Stimulated activated CD4-positive, alpha-beta T cell treated with anti-CD3 and anti-CD28 coated beads, Interleukin-15, amount 100 ng/mL, for 1 hour (primary cell): ENCODE measurements around the gene PCK2.
"Not testable (repeated sequence)": the region's sequence is repeated elsewhere in the genome, so short reads cannot be mapped to it uniquely, and the experiment has no call there.

Experiments used
- DNase-seq, 2 donors: peaks; one replicate each; pipeline ENCODE4 v3.0.0-alpha.2; 2020; ENCODE audit warnings: low read depth in 1 of 2, low spot score in 1 of 2

Gene PCK2

DNA sequence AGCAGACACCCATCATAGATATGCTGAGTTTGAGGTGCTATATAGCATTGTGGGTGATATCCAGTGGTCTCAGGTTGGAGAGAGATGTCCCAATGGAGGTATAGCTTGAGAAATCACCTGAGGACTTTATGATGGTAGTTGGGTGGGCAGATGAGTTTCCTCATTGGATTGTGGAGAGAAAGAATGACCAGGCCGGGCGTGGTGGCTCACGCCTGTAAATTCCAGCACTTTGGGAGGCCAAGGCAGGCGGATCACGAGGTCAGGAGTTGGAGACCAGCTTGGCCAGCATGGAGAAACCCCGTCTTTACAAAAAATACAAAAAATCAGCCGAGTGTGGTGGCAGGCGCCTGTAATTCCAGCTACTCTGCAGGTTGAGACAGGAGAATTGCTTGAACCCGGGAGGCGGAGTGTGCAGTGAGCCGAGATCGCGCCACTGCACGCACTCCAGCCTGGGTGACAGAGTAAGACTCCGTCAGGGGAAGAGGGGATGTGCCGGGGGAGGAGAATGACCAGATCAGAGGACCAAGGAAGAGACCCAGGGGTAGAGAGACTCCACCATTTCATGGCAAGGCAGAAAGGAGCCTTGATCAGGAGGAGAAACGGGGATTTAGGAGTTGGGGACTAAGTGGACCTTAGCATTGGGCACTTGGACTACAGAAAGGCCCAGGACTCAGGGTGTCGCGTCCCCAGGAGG lies 757 bp upstream of the PCK2 start:
- no peak for DNase-seq

DNA sequence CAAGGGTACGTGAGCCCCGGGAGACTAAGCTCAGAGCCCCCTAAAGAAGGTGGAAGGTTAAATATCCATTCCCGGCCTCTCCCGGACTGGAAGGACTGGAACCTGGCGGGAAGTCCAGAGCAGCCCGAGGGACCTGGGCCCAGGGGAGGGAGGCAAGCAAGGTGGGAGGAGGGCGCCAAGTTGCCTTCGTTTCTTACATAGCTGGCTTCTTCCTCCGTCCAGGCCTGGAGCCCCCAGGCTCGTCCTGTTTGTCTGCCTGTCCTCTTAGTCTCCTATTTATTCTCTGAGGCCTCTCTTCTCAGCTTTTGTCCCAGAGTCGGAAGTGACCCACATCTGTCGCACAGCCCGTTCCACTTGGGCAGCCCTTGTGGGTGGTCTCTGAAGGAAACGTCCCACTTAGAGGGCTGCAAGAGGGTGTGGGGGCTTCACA lies 745 bp downstream of the PCK2 start:
- DNase-seq: no peak

DNA sequence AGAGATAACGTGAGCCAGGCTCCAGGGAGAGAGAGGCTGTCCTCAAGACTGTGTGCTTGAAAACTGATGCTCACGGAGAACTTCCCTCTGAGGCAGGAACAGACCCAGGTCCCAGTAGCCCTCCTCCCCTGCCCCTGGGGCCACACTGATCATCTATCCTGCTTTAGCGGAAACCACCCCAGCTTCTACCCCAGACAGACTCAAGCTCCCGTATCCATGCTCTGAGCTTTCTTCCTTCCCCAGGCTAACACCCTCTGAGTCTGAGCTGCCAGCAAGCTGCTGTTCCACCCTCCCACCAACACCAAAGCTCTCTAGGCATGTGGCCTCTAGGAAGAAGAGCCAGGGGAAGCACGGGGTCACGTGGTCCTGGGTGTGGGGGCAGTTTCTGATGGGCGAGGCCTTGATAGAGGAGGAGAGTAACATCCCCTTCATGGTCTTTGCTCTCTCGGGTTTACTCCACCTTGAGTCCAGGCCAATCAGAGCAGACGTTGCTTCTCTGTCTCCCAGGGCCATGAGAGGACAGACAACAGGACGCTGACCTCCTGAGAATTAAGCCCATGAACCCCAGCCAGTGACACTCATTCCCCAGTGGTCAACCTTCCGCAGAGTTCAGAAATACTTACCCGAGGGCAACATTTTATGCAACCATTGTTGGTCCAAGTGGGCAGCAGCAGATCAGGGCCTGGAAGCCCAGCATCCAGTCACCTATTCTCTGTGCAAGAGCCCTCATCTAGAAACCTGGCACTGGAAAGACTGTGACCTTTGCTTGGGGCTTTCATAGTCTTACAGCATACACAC lies 1.4 kb downstream of the PCK2 start:
- DNase-seq: peak in 1 of 2 donors; percentile 48

DNA sequence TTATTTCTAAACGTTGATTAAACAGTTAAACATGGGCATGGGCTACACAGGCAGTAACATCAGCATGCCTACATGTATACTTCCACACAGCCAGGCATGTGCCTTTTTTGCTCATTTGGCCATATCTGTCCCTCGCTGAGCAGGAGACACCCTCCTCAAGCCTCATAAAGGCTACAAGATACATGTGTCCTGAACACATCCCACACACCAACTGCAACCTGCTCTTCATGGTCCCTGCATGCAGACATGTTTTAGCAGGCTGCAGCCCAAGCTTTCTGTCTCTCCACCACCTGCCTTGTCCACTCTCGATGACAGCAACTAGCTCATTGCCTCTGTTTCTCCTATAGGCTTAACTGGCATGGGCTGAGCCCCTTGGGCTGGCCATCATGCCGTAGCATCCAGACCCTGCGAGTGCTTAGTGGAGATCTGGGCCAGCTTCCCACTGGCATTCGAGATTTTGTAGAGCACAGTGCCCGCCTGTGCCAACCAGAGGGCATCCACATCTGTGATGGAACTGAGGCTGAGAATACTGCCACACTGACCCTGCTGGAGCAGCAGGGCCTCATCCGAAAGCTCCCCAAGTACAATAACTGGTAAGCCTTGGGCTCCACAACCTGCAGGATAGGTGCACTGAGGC lies 2.6 kb downstream of the PCK2 start:
- no peak for DNase-seq

DNA sequence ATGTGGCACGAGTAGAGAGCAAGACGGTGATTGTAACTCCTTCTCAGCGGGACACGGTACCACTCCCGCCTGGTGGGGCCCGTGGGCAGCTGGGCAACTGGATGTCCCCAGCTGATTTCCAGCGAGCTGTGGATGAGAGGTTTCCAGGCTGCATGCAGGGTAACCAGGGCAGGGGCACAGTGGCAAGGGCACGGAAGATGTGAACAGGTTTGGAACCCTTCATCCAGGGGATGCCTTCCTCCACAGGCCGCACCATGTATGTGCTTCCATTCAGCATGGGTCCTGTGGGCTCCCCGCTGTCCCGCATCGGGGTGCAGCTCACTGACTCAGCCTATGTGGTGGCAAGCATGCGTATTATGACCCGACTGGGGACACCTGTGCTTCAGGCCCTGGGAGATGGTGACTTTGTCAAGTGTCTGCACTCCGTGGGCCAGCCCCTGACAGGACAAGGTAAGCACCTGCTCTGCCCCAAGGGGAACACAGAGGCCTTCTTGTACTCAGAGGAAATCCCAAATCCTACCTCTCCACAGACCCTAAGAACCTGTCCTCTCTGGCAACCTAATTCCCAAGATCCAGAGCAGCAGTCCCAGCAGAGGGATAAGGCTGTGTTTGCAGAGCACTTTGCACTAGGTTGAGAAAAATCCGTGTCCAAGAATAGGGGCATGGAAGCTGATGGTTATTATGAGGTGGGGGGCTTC lies 4.3 kb downstream of the PCK2 start:
- DNase-seq: no peak

DNA sequence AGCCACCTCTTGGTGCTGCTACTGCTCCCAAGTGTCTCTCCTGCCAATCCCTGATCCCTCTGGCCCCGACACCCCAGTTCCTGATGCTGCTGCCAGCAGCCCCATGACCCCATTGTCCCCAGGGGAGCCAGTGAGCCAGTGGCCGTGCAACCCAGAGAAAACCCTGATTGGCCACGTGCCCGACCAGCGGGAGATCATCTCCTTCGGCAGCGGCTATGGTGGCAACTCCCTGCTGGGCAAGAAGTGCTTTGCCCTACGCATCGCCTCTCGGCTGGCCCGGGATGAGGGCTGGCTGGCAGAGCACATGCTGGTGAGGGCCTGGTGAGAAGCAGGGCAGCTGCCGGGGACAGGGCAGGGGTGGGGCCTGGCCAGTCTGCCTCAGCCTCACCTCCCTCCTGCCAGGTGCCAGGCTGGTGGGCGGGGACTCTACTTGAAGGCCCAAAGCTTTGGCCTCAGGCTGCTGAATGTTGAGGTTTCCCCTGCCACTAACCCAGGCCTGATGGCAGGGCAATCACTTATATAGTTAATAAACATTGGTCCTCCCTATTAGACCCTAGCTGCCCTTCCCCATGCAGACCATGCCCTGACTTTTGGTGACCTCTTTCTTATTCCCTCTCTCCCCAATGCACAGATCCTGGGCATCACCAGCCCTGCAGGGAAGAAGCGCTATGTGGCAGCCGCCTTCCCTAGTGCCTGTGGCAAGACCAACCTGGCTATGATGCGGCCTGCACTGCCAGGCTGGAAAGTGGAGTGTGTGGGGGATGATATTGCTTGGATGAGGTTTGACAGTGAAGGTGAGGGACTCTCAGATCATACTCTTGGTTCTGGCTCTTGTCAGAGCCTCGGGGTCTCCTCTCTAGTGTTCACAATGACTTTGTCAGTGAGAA lies 5.1 kb downstream of the PCK2 start:
- no peak for DNase-seq

DNA sequence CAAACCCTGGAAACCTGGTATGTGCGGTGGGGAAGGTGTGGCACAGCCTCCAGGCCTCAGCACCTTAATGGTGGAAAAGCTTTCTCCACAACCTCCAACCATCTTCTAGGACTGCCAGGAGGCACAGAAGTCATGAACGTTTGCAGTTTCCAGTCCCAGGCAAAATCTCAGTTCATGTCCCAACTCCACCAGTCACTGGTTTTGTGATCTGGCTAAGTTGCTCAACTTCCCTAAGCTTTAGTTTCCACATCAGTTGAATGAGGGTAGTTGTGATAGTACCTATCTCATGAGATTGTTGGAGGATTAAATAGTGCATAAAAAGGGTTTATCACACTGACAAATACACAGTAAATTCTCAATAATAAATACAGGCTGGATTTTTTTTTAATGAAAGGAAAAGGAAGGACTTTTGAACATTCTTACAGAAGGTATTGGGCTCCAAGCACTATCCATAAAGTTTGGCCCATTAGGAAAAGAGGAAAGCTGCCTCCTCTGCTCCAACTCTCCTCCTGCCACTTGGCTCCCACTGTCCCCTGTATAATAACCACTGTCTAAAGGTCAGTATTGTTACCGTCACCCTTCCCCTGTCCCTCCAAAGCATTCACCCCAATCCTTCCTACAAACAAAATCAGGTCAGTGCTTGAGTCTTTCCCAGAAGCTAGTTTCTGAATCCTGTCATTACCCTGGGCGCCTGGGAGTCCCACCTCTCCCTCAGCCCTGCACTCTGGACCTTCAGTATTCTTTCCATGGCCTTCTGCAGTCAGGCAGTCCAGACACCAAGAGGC lies 6.3 kb downstream of the PCK2 start:
- DNase-seq: no peak

DNA sequence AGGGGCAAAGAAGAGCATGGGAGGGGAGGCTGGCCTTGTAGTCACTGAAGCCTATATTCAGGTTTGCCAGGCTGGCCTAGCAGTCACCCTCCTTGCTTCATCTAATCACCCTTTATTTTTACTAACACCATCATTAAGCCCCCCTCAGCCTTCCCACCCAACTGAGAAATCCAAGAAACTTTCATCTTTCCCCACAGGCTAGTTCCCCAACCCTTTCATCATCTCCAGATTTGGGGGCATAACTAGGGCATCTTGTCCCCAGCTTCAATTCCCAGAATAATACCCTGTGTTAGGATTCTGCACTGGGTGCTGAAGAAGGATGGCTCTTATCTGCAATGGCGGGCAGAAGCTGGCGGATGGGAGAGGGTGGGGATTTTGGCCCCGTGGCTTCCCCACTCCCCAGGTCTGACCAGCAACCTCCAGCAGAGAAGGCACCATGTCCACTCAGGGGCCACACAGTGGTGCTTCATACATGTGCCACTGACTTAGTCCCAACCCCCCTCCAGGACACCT lies 6.9 kb downstream of the PCK2 start:
- no peak for DNase-seq

DNA sequence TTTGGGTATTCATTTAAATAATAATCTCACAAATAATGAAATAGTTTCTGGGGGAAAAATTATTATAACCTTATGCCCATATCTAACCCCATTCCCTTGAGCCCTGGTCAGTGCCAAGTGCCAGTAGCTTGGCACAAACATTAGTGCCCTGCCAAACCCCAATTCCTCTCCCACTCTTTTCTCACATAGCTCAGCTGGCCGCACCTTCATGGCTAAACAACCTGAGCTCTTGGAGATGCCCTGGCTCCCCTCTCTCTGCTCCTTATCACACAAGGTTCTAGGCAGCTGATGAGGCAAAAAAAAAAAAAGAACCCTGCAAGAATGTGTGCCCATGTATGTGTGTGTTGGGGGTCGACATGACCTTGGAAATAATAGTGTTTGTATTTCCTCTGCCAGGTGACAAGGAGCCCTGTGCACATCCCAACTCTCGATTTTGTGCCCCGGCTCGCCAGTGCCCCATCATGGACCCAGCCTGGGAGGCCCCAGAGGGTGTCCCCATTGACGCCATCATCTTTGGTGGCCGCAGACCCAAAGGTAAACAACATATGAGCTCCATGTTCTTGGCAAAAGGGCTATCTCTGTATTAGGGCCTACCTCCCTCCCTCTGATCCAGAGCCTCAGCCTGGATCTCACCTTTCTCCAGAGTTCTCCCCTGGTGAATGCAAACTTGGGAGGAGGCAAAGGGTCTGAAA lies 8.4 kb downstream of the PCK2 start:
- DNase-seq: no peak

DNA sequence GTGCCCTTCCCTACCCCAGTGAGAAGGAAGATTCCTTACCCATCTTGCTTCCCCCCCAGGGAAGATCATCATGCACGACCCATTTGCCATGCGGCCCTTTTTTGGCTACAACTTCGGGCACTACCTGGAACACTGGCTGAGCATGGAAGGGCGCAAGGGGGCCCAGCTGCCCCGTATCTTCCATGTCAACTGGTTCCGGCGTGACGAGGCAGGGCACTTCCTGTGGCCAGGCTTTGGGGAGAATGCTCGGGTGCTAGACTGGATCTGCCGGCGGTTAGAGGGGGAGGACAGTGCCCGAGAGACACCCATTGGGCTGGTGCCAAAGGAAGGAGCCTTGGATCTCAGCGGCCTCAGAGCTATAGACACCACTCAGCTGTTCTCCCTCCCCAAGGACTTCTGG lies 9.3 kb downstream of the PCK2 start:
- DNase-seq: no peak

DNA sequence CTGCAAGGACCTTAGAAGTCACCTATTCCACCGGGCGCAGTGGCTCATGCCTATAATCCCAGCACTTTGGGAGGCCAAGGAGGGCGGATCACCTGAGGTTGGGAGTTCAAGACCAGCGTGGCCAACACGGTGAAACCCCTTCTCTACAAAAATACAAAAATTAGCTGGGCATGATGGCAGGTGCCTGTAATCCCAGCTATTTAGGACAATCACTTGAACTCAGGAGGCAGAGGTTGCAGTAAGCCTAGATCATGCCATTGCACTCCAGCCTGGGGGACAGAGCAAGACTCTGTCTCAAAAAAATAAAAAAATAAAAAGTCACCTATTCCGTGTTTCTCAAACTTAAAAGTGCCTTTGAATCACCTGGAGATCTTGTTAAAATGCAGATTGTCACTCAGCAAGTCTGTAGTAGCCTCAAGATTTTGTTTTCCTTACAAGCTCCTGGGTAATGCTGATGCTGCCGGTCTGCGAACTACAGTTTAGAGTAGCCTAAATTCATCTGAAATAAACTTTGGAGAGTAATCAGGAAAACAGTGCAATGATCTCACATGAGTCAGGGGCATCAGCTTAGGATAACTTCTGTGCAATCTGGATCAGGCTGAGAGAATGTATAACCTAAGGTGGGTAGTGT lies 11.6 kb downstream of the PCK2 start:
- DNase-seq: not testable (repeated sequence)

DNA sequence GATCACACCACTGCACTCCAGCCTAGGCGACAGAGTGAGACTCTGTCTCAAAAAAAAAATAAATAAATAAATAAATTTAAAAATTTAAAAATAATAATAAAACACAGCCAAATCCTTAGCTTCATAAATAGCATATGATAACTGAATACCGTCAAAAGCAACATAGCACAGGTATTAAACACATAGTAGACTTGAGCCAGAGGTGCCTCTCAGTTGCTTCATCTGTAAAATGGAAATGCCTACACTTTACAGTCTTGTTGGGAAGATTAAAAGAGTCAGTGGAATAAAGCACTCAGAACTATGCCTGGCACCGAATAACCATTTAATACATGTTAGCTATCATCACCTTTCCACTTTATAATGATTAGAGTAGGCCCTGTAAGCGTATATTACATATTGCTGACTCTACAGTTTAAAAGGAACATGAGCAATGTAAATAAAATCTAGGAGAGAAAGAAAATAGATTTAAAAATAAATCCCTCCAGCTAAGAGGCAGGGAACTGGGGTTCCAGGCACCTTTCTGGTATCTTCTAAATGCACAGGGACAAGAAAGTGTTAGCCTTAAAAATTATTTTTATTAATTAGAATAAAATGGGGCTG lies 12.7 kb downstream of the PCK2 start:
- DNase-seq: no peak

DNA sequence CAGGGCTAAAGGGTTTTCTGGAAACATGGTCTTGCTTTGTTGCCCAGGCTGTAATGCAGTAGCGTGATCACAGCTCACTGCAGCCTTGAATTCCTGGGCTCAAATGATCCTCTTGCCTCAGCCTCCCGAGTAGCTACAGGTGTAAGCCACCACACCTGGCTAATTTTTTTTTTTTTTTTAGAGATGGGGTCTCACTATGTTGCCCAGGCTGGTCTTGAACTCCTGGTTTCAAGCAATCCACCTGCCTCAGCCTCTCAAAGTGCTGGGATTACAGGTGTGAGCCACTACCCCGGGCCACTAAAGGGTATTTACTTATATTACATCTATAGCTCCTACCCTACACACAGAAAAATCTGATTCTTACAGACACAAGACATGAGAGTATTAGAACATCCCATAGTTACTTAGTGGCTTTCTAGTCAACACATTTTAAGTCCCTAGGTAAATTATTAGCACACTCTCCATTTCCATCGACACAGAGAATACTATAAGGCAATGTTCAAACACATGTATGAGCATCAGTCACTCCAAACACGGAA lies 14.3 kb downstream of the PCK2 start:
- no peak for DNase-seq

DNA sequence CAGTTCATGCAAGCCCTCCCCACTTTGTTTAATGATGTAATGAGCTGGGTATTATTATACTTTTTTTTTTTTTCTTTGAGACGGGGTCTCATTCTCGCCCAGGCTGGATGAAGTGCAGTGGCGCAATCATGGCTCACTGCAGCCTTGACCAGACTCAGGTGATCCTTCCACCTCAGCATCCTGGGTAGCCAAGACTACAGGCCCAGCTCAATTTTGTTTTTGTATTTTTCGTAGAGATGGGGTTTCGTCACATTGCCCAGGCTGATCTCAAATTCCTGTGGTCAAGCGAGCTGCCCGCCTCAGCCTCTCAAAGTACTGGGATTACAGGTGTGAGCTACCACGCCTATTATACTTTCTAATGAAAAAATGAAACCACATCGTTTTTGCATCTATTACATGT lies 15.9 kb downstream of the PCK2 start:
- no peak for DNase-seq

DNA sequence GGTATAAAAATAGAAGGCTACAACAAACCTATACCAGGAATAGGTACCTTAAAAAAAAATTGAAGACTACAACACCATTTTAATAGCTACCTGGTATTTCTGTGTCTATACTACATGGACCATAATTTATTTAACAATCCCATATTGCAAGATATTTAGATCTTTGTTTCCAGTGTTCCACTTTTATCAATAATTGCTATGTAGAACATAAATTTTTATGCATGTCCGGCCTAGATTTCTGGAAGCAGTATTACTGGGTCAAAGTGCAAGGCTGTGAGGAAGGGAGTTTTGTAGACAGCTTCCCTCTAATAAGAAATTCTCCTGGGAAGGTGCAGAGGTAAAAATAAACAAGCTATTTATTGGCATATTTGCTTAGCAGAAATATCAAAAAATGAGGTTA lies 16.4 kb downstream of the PCK2 start:
- no peak for DNase-seq

DNA sequence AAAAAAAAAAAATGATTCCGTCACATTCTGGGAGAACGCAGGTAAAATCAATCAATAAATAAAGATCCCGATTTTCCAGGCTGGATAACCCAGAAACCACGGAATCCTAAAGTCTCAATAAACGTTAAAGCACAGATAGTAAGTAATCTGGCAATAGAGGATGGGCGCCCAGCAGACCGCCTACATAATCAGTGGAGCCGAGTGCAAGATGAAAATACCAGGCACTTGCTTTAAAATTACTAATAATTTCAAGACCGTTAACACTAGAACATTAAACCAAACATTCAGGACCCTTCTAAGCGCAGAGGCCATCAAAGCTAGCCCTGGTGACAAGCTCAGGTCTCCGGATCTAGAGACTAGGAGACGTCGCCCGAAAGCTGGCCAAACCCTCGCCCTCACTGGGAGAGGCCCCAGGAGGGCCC lies 19.3 kb downstream of the PCK2 start:
- no peak for DNase-seq

DNA sequence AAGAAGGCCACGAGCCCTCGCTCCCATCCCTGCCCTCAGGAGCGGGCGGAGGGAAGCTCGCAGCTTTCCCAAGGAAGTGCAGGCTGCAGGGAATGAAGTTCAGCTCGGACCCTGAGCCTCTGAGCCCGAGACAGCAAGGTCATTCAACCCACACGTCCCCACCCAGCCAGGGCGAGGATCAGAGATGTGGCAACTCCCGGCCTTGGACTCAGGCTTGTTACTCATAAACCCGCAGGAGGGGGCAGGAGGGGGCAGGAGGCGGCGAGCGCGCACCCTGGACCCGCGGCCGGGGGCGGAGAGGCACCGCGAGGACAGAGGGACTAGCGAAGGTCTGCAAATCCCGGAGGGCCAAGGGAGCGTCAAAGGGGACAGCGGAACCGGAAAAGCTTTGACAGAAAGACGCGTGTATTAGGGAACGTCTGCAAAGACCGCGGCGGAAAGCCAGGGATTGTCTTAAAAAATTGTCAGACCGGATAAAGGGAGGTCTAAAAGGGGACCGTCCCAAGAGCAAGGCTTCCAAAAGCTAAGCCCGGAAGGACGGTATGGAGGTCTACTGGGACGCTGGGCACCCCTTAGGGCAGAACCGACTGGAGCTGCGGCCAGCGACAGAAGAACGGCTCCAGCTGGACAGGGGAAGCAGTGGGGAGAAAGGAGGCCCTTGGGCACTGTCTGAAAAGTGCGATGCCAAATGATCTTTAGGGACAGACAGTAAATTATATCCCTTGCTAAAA lies 19.9 kb downstream of the PCK2 start:
- peak; percentile 46 to 55 for DNase-seq
